ENCODE data around the gene TUBGCP2. TPM values are rescaled to one million over a fixed set of nuclear protein-coding genes. Genes with fewer than 3 reads are reported as not detected.

The TUBGCP2 gene
- total and polyA plus RNA-seq, 2 donors from 2014 or later: 61.4 to 93.3 TPM

GRCh38 chr10:133272964-133273420, 35.7 kb downstream of the TUBGCP2 start:
- no peaks in the 10 kb centered on the region for H3K36me3 ChIP-seq (ENCODE audit: control insufficient read depth in 2 of 3, insufficient read depth in 3 of 3, low read length in 3 of 3)
- peak in 1 of 5 donors; percentile 70 for DNase-seq
- FAIRE-seq: no peak
- no peaks in the 10 kb centered on the region for H3K9me3 ChIP-seq (ENCODE audit: control insufficient read depth in 2 of 3, insufficient read depth in 1 of 3, low read length in 3 of 3)
- no peak for TF ChIP-seq CTCF (IDR thresholded peaks at IDR 0.05; ENCODE audit: borderline replicate concordance, extremely low read depth, insufficient read depth)
- no peaks in the 10 kb centered on the region for H3K27me3 ChIP-seq (ENCODE audit: control insufficient read depth, insufficient read depth, low read length)
- no peak overlapping the region for H3K9ac ChIP-seq (ENCODE audit: low read length in 3 of 3)
- no peaks in the 10 kb centered on the region for H3K4me1 ChIP-seq (ENCODE audit: control insufficient read depth in 2 of 3, insufficient read depth in 2 of 3, low read depth in 1 of 3, low read length in 3 of 3)
- no peak overlapping the region for H3K27ac ChIP-seq (ENCODE audit: low read depth in 2 of 2, low read length in 2 of 2)
- no peak overlapping the region for H3K4me3 ChIP-seq (ENCODE audit: low read length in 3 of 3)
- intact Hi-C loops (cut with DNase I): no loop called here

- FAIRE-seq (no peak), DNase-seq (peak in 1 of 5 donors; percentile 70)
- Histone ChIP-seq H3K4me3 (ENCODE audit: low read length in 3 of 3) (no peak overlapping the region), H3K27me3 (ENCODE audit: control insufficient read depth, insufficient read depth, low read length) (no peaks in the 10 kb centered on the region), H3K4me1 (ENCODE audit: control insufficient read depth in 2 of 3, insufficient read depth in 2 of 3, low read depth in 1 of 3, low read length in 3 of 3) (no peaks in the 10 kb centered on the region), H3K9ac (ENCODE audit: low read length in 3 of 3) (no peak overlapping the region), H3K36me3 (ENCODE audit: control insufficient read depth in 2 of 3, insufficient read depth in 3 of 3, low read length in 3 of 3) (no peaks in the 10 kb centered on the region), H3K9me3 (ENCODE audit: control insufficient read depth in 2 of 3, insufficient read depth in 1 of 3, low read length in 3 of 3) (no peaks in the 10 kb centered on the region), H3K27ac (ENCODE audit: low read depth in 2 of 2, low read length in 2 of 2) (no peak overlapping the region)
- TF ChIP-seq CTCF (IDR thresholded peaks at IDR 0.05; ENCODE audit: borderline replicate concordance, extremely low read depth, insufficient read depth): no peak
- intact Hi-C loops (cut with DNase I): no loop called here
Measured at GRCh38 chr10:133272301-133272963, 36.2 kb downstream of the TUBGCP2 start.

DNA sequence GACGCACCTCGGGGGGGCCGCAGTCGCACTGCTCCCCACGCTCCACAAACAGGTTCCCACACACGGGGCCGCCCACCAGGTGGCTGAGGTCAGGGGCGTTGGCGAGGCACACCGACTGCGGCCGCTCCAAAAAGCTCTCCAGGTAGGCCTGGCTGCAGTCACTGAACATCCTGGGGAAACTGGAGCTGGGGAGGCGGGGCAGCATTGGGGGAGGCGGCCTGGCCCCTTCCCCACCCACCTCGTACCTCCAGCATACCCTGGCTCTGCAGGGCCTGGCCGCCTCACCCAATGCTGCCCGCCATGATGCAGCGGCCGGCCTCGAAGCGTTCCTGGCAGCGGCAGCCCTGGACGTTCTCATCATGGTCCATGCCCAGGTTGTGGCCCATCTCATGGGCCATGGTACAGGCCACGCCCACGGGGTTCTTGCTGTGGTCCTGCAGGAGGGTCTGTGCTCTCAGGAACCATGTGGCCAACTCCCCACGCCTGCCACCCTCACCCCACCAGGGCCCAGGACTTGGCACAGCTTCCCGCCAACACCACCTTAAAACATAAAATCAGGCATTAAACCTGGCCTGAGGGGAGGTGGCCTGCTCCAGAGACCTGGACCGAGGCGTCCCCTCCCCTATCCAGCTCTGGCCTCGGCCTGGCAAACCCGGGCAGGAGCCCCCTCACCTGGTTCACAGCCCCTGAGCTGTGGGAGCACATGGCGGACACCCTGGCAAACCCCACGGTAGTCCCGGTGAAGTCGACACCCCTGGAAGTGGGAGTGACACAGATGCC, 37.0 kb downstream of the TUBGCP2 start:
- Histone ChIP-seq H3K4me1 (ENCODE audit: control insufficient read depth in 2 of 3, insufficient read depth in 2 of 3, low read depth in 1 of 3, low read length in 3 of 3) (no peaks in the 10 kb centered on the region), H3K27ac (ENCODE audit: low read depth in 2 of 2, low read length in 2 of 2) (no peak overlapping the region), H3K36me3 (ENCODE audit: control insufficient read depth in 2 of 3, insufficient read depth in 3 of 3, low read length in 3 of 3) (no peaks in the 10 kb centered on the region), H3K9ac (ENCODE audit: low read length in 3 of 3) (no peak overlapping the region), H3K4me3 (ENCODE audit: low read length in 3 of 3) (no peak overlapping the region), H3K9me3 (ENCODE audit: control insufficient read depth in 2 of 3, insufficient read depth in 1 of 3, low read length in 3 of 3) (no peaks in the 10 kb centered on the region), H3K27me3 (ENCODE audit: control insufficient read depth, insufficient read depth, low read length) (no peaks in the 10 kb centered on the region)
- DNase-seq (peak in 1 of 5 donors; percentile 71), FAIRE-seq (no peak)
- no peak for TF ChIP-seq CTCF (IDR thresholded peaks at IDR 0.05; ENCODE audit: borderline replicate concordance, extremely low read depth, insufficient read depth)
- intact Hi-C loops (cut with DNase I): no loop called here
